MM.1S (cell line): Measurements from ENCODE around the gene DIP2C.

Experiments used
- CTCF ChIP-seq: fragments of 300-600 bp; sonication (generic); IDR thresholded peaks from 2 replicates; pipeline ENCODE4 v1.5.1; 2016; ENCODE audit warnings: antibody characterized with exemption, low read length, mixed read lengths
- EZH2 ChIP-seq: fragments of 300-600 bp; sonication (generic); optimal IDR thresholded peaks from 2 replicates; pipeline ENCODE3; 2017; ENCODE audit warnings: low read depth, mild to moderate bottlenecking, antibody characterized with exemption, low read length, mixed read lengths
- EZH2phosphoT487 ChIP-seq: fragments of 300-600 bp; sonication (generic); IDR thresholded peaks from 2 replicates; pipeline ENCODE4 v1.6.1; 2018; ENCODE audit warnings: antibody characterized with exemption, low read length

- TF ChIP-seq EZH2phosphoT487 (no peak), CTCF (no peak), EZH2 (no peak)
Measured at GRCh38 chr10:523925-524324, 165.5 kb downstream of the DIP2C start.
